Lower leg skin (tissue), 4 donors: Measurements from ENCODE around the gene LRRC49. TPM values are rescaled to one million over a fixed set of nuclear protein-coding genes. Genes with fewer than 3 reads are reported as not detected.
A peak's percentile ranks its signal among the peaks of the same experiment; 100 is the strongest.

ENCODE experiments used
- DNase-seq, 2 donors: peaks; one replicate each; pipeline ENCODE4 v3.0.0-alpha.2; 2019; ENCODE audit warnings: low spot score in 2 of 2
- H3K4me3 ChIP-seq: fragments of 200-600 bp; sonication (generic); 2 replicates; pipeline ENCODE4 v1.5.1; 2017; ENCODE audit warnings: mild to moderate bottlenecking, low read depth; ENCODE audit not compliant: poor library complexity, severe bottlenecking
- POLR2A ChIP-seq, 2 donors: fragments of 450-650 bp; IDR thresholded peaks; one replicate each; pipeline ENCODE4 v1.6.1; 2016 to 2017; ENCODE audit warnings: antibody characterized with exemption in 2 of 2, mild to moderate bottlenecking in 1 of 2, moderate library complexity in 1 of 2
- WGBS, 2 donors: methylation state at CpG; one replicate each; pipeline ENCODE4 v1.1.5; 2018; 5-methylcytosine and 5-hydroxymethylcytosine counted together
- intact Hi-C: fragments of 100-400 bp; cut with DNase I; formaldehyde crosslinking; loops from one replicate; pipeline ENCODE4 v1.15.0; 2023; ENCODE audit warnings: low total_unique reads
- total RNA-seq, 4 donors: library from RNA; depleted of rRNA; stranded (reverse); fragments of >200 nt; gene quantifications; one replicate each; pipeline ENCODE4 v1.1.0, GENCODE V29; 2016
- TF ChIP-seq, protein P1 (sequence below), 3 donors: fragments of 450-650 bp; IDR thresholded peaks; one replicate each; pipeline ENCODE4 v1.5.1; 2016; ENCODE audit warnings: antibody characterized with exemption in 3 of 3, mild to moderate bottlenecking in 3 of 3, moderate library complexity in 2 of 3

LRRC49 gene
- total RNA-seq, 4 donors from 2014 or later: 1.9 to 6.1 (median 5.3) TPM

- 13 to 26% methylated on average over 11 to 27 of the region's 54 CpGs for WGBS, 2 donors
- H3K4me3 ChIP-seq: peak overlapping the region; percentile 60
- TF ChIP-seq, protein P1, sequence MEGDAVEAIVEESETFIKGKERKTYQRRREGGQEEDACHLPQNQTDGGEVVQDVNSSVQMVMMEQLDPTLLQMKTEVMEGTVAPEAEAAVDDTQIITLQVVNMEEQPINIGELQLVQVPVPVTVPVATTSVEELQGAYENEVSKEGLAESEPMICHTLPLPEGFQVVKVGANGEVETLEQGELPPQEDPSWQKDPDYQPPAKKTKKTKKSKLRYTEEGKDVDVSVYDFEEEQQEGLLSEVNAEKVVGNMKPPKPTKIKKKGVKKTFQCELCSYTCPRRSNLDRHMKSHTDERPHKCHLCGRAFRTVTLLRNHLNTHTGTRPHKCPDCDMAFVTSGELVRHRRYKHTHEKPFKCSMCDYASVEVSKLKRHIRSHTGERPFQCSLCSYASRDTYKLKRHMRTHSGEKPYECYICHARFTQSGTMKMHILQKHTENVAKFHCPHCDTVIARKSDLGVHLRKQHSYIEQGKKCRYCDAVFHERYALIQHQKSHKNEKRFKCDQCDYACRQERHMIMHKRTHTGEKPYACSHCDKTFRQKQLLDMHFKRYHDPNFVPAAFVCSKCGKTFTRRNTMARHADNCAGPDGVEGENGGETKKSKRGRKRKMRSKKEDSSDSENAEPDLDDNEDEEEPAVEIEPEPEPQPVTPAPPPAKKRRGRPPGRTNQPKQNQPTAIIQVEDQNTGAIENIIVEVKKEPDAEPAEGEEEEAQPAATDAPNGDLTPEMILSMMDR (IDR thresholded peaks at IDR 0.05): no peak
- TF ChIP-seq POLR2A (IDR thresholded peaks at IDR 0.05): no peak
- intact Hi-C loops: loop anchor here (1.0 to 5.0 kb wide), 2 partner anchors 19 to 1754 kb away; no protein-coding TSS in a partner anchor
- DNase-seq: peak in 1 of 2 donors; percentile 90
These were observed 39.2 kb upstream of the LRRC49 start for GRCh38 chr15:70853318-70853972.

DNA sequence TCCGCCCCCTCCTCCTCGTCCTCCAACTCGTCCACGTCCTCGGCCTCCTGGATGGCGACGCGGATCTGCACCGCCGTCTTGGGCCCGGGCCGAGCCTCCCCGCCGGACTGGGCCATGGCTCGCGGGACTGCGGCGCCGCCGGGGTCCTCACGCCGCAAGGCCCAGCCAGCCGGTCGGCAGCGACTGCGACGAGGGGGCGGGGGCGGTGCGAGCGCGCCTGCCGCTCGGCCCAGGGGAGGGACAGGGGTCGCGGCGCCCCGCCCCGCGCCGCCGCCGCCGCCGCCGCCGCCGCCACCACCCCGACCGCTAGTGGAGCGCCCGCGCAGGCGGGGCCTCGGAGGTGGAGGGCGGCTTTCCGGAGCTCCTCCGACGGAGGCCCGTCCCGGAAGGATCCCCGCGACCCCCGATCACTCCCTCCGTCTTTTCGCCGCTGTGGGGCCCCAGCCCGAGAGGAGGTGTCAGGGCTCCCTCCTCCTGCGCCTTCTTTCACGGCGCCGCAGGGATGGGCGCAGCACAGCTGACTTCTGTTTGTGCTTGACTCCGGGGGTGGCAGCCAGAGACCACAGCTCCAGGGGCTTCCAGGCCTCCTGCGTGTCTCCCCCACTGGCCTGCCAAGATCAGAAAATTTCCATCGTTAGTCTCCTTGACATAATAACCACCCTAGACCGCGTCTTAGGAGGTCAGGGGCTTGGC, 38.5 kb upstream of the LRRC49 start, which contains the start of gene LARP6:
LARP6 (minus strand) TSS at position 185 of the 693 bp plus-strand sequence; CDS start at position 116, 69 bp downstream.
- intact Hi-C loops: loop anchor here (1.0 to 5.0 kb wide), 2 partner anchors 18 to 1753 kb away; no protein-coding TSS in a partner anchor
- WGBS, 2 donors: 1 to 2% methylated on average over 16 to 18 of the region's 78 CpGs
- TF ChIP-seq, protein P1 (IDR thresholded peaks at IDR 0.05): no peak
- TF ChIP-seq POLR2A (IDR thresholded peaks at IDR 0.05): no peak
- peak within 1 kb of the TSS; percentile 60 for H3K4me3 ChIP-seq
- DNase-seq: peak in 1 of 2 donors; percentile 91

- H3K4me3 ChIP-seq: no peak overlapping the region
- intact Hi-C loops: loop anchor here (5.0 kb wide), 1 partner anchor 1753 kb away; no protein-coding TSS in a partner anchor
- 36 to 53% methylated on average over 4 of the region's 4 CpGs for WGBS, 2 donors
- DNase-seq: no peak
- TF ChIP-seq, protein P1 (IDR thresholded peaks at IDR 0.05): no peak
- no peak for TF ChIP-seq POLR2A (IDR thresholded peaks at IDR 0.05)
These were observed 38.0 kb upstream of the LRRC49 start for GRCh38 chr15:70854666-70854976.

- no peak for DNase-seq
These were observed 36.9 kb upstream of the LRRC49 start for GRCh38 chr15:70855764-70856163.

DNA sequence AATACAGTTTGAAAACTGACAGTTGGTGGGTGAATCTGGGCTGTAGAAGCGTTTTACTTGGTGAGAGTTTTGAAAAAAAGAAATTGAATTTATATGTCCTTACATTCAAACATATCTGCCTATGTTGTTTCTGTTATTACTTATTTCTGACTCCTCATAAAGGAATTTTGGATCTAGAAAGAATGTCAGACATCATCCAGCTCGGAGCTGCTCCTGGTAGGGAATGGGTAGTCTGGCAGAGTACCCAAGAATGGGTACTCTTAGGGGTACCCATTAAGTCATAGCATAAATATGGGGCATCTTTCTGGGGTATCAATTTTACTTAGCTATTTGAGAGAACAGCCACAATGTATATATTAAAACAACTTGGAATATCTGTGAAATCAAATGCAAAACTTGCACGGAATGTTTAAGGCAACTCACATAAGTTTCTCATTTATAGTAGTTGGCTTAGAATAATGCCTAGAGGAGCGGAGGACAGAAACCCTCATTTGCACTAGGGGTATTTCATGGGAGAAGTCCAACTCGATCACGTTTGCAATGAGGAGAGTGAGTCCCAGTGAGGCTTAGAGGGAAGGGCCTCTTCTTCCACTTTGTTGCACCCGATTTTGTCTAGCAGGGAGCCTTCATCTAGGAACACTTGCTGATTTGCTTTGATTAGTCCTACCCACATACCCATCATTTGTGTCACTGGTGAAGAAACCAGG, 36.3 kb upstream of the LRRC49 start:
- no peak overlapping the region for H3K4me3 ChIP-seq
- DNase-seq: no peak
- intact Hi-C loops: no loop called here
- TF ChIP-seq POLR2A (IDR thresholded peaks at IDR 0.05): no peak
- TF ChIP-seq, protein P1 (IDR thresholded peaks at IDR 0.05): no peak
- 54 to 61% methylated on average over 7 of the region's 7 CpGs for WGBS, 2 donors

More at GRCh38 chr15:70855764-70856163, 36.9 kb upstream of the LRRC49 start:
- H3K4me3 ChIP-seq: no peak overlapping the region
- TF ChIP-seq, protein P1 (IDR thresholded peaks at IDR 0.05): no peak
- intact Hi-C loops: no loop called here
- WGBS, 2 donors: 79 to 83% methylated on average over 2 of the region's 2 CpGs
